A549 (cell line): Measurements from ENCODE around the gene NCOA7.

Experiments used
- CBX2 ChIP-seq: fragments of 200-600 bp; sonication (generic); IDR thresholded peaks from 2 replicates; pipeline ENCODE4 v1.6.1; 2016; ENCODE audit warnings: low read depth, mild to moderate bottlenecking, borderline replicate concordance
- CHD4 ChIP-seq: fragments of 200-600 bp; sonication (generic); IDR thresholded peaks from 2 replicates; pipeline ENCODE4 v1.6.1; 2016; ENCODE audit warnings: antibody characterized with exemption, mild to moderate bottlenecking, borderline replicate concordance
- CTCF ChIP-seq: fragments of >200 bp; sonication (Bioruptor Twin); formaldehyde crosslinking; IDR thresholded peaks from 3 replicates; pipeline ENCODE4 v1.5.1; 2016
- MYC ChIP-seq: IDR thresholded peaks from 2 replicates; pipeline ENCODE4 v1.6.1; 2012; ENCODE audit warnings: mild to moderate bottlenecking, inconsistent platforms, low read length, improper control_type of control experiment, borderline replicate concordance
- POLR2A ChIP-seq: IDR thresholded peaks from 2 replicates; pipeline ENCODE4 v1.6.1; 2012; ENCODE audit warnings: mild to moderate bottlenecking, low read length
- REST ChIP-seq: fragments of 200-600 bp; sonication (generic); IDR thresholded peaks from 2 replicates; pipeline ENCODE4 v1.6.1; 2016; ENCODE audit warnings: antibody characterized with exemption, mild to moderate bottlenecking, moderate library complexity
- ZC3H11A ChIP-seq: fragments of 450-650 bp; IDR thresholded peaks from 2 replicates; pipeline ENCODE4 v1.6.1; 2014; ENCODE audit warnings: antibody characterized with exemption, mild to moderate bottlenecking
- TF ChIP-seq, protein P1 (sequence below): IDR thresholded peaks from 2 replicates; pipeline ENCODE4 v1.6.1; 2012

GRCh38 chr6:125913864-125914351, 123.1 kb downstream of the NCOA7 start:
- TF ChIP-seq POLR2A (no peak), CHD4 (no peak), CTCF (no peak), REST (no peak), ZC3H11A (no peak), MYC (no peak), CBX2 (no peak)
- TF ChIP-seq, protein P1, sequence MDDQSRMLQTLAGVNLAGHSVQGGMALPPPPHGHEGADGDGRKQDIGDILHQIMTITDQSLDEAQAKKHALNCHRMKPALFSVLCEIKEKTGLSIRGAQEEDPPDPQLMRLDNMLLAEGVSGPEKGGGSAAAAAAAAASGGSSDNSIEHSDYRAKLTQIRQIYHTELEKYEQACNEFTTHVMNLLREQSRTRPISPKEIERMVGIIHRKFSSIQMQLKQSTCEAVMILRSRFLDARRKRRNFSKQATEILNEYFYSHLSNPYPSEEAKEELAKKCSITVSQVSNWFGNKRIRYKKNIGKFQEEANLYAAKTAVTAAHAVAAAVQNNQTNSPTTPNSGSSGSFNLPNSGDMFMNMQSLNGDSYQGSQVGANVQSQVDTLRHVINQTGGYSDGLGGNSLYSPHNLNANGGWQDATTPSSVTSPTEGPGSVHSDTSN: no peak
